Measurements from ENCODE around the gene DDX41.

The DDX41 gene

GRCh38 chr5:177550122-177550521, 33.4 kb upstream of the DDX41 start:
- peaks cover 0 to 71% (median 47%) of the 10 kb centered on the region in 4 donors for H3K4me1 ChIP-seq
- intact Hi-C loops (cut with DNase I; ENCODE audit: low total_unique reads) = no loop called here
- H3K27ac ChIP-seq = peak overlapping the region in 1 of 2 donors; percentile 10

DNA sequence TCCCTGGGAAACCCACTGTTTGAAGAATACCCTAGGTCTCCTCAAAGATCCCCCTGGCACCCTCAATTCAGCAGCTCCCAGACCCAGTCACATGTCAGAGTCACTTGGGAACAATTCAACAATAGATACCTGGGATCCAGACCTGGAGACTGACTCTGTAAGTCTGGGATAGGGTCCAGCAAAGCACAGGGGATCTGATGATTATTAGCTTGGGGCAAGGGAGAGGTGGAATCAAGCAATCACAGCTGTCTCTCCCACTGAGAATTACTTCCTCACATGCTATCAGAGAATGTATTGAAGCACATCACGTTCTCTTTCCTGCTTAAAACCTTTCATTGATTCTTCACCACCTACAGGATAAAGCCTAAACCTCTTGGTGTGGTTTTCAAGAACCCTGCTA, 31.7 kb upstream of the DDX41 start:
- TF ChIP-seq, protein P1, sequence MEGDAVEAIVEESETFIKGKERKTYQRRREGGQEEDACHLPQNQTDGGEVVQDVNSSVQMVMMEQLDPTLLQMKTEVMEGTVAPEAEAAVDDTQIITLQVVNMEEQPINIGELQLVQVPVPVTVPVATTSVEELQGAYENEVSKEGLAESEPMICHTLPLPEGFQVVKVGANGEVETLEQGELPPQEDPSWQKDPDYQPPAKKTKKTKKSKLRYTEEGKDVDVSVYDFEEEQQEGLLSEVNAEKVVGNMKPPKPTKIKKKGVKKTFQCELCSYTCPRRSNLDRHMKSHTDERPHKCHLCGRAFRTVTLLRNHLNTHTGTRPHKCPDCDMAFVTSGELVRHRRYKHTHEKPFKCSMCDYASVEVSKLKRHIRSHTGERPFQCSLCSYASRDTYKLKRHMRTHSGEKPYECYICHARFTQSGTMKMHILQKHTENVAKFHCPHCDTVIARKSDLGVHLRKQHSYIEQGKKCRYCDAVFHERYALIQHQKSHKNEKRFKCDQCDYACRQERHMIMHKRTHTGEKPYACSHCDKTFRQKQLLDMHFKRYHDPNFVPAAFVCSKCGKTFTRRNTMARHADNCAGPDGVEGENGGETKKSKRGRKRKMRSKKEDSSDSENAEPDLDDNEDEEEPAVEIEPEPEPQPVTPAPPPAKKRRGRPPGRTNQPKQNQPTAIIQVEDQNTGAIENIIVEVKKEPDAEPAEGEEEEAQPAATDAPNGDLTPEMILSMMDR (IDR thresholded peaks at IDR 0.05) = no peak
- Histone ChIP-seq H3K27ac (peak overlapping the region in 1 of 2 donors; percentile 51), H3K9me3 (no peaks in the 10 kb centered on the region), H3K4me3 (no peak overlapping the region), H3K4me1 (peaks cover 0 to 87% (median 59%) of the 10 kb centered on the region in 4 donors), H3K36me3 (peaks cover 0 to 6% (median 0%) of the 10 kb centered on the region in 3 donors), H3K27me3 (no peaks in the 10 kb centered on the region)
- no peak for DNase-seq
- intact Hi-C loops (cut with DNase I; ENCODE audit: low total_unique reads) = no loop called here

More at GRCh38 chr5:177550122-177550521, 33.4 kb upstream of the DDX41 start:
- DNase-seq = no peak
- H3K36me3 ChIP-seq = peaks cover 0 to 6% (median 0%) of the 10 kb centered on the region in 3 donors
- TF ChIP-seq, protein P1 (IDR thresholded peaks at IDR 0.05) = no peak
- H3K4me3 ChIP-seq = no peak overlapping the region
- H3K27me3 ChIP-seq = no peaks in the 10 kb centered on the region
- no peaks in the 10 kb centered on the region for H3K9me3 ChIP-seq

GRCh38 chr5:177547736-177548135, 31.0 kb upstream of the DDX41 start:
- TF ChIP-seq, protein P1 (IDR thresholded peaks at IDR 0.05) = no peak
- no peak for DNase-seq
- Histone ChIP-seq H3K27ac (peak overlapping the region; percentile 32 to 51), H3K4me3 (no peak overlapping the region), H3K27me3 (no peaks in the 10 kb centered on the region), H3K9me3 (no peaks in the 10 kb centered on the region), H3K36me3 (peaks cover 0 to 6% (median 0%) of the 10 kb centered on the region in 3 donors), H3K4me1 (peaks cover 0 to 87% (median 54%) of the 10 kb centered on the region in 4 donors)
- intact Hi-C loops (cut with DNase I; ENCODE audit: low total_unique reads) = no loop called here

- Histone ChIP-seq H3K36me3 (peaks cover 0 to 6% (median 0%) of the 10 kb centered on the region in 3 donors), H3K27ac (peak overlapping the region; percentile 71 to 83), H3K4me1 (peaks cover 0 to 79% (median 54%) of the 10 kb centered on the region in 4 donors), H3K4me3 (no peak overlapping the region), H3K27me3 (no peaks in the 10 kb centered on the region), H3K9me3 (no peaks in the 10 kb centered on the region)
- DNase-seq = peak; percentile 63 to 82
- TF ChIP-seq, protein P1 (IDR thresholded peaks at IDR 0.05) = no peak
- intact Hi-C loops (cut with DNase I; ENCODE audit: low total_unique reads) = no loop called here
Observed at GRCh38 chr5:177546258-177546741, 29.5 kb upstream of the DDX41 start.

DNA sequence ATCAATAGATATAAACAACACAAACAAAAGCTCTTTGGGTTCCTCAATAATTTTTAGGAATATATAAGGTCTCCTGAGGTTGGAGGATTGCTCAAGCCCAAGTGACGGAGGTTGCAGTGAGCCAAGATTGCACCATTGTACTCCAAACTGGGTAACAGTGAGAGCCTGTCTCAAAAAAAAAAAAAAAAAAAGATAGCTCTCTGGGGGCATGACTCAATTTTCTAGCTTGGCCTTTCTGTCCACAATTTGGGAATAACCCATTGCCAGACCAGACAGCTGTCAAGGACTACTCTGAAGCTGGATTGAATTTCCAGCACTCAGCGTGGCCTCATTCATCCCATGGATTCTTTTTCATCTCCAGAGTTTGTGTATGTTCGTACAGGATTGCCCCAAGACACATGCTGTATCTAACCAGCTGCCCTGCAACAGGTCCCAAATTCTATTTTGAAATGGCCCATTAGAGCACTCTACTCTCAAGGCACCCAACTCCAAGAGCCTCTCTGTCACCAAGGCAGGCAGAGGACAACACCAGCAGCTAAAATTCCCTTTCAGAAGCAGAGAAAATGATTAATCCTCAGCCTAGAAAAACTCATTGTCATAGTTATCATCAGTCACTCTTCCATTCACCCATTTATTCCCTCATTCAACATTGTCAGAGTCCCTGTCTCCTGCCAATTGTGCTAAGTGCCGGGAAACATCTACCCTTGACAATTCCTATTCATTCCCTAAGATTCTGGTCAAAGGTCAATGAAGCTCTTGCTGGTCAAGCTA, 28.9 kb upstream of the DDX41 start:
- H3K4me1 ChIP-seq = peaks cover 0 to 79% (median 55%) of the 10 kb centered on the region in 4 donors
- DNase-seq = peak; percentile 84 to 92

More for the DNA sequence above, 28.9 kb upstream of the DDX41 start:
- H3K27ac ChIP-seq = peak overlapping the region; percentile 71 to 83
- H3K9me3 ChIP-seq = no peaks in the 10 kb centered on the region
- TF ChIP-seq, protein P1 (IDR thresholded peaks at IDR 0.05) = no peak
- no peaks in the 10 kb centered on the region for H3K27me3 ChIP-seq
- H3K4me3 ChIP-seq = no peak overlapping the region
- peaks cover 0 to 2% (median 0%) of the 10 kb centered on the region in 3 donors for H3K36me3 ChIP-seq
- intact Hi-C loops (cut with DNase I; ENCODE audit: low total_unique reads) = no loop called here

All from tibial artery (tissue), 4 donors.